Type B pancreatic cell (in vitro differentiated cells): ENCODE data around the gene PPP2R2D. TPM values are rescaled to one million over a fixed set of nuclear protein-coding genes. Genes with fewer than 3 reads are reported as not detected.

Experiments used
- DNase-seq: peaks from one replicate; pipeline ENCODE4 v3.0.0; 2021; ENCODE audit warnings: mixed read lengths; ENCODE audit not compliant: unreplicated experiment; ENCODE audit errors: extremely low spot score
- H3K27ac Mint-ChIP-seq: 2 replicates; pipeline ENCODE4 v1.8.0; 2021; ENCODE audit warnings: mild to moderate bottlenecking, mixed read lengths
- H3K27me3 Mint-ChIP-seq: 2 replicates; pipeline ENCODE4 v1.8.0; 2021; ENCODE audit warnings: mixed read lengths
- H3K36me3 Mint-ChIP-seq: 2 replicates; pipeline ENCODE4 v1.8.0; 2021; ENCODE audit warnings: mixed read lengths
- H3K4me1 Mint-ChIP-seq: one replicate; pipeline ENCODE4 v1.8.0; 2021; ENCODE audit warnings: mixed read lengths; ENCODE audit not compliant: unreplicated experiment
- H3K4me3 Mint-ChIP-seq: 2 replicates; pipeline ENCODE4 v1.8.0; 2021; ENCODE audit warnings: mild to moderate bottlenecking, mixed read lengths
- H3K9me3 Mint-ChIP-seq: 2 replicates; pipeline ENCODE4 v1.8.0; 2021; ENCODE audit warnings: mixed read lengths
- CTCF ChIP-seq: fragments of 200-600 bp; sonication (generic); conservative IDR thresholded peaks from 2 replicates; pipeline ENCODE4 v1.5.0; 2021; ENCODE audit warnings: antibody characterized with exemption, mild to moderate bottlenecking
- total RNA-seq: library from RNA; stranded (reverse); gene quantifications from 2 replicates; pipeline ENCODE4 v1.2.1, GENCODE V29; 2021; ENCODE audit warnings: low replicate concordance

PPP2R2D gene
- total RNA-seq, 1 donor from 2014 or later: 38.1 TPM

- H3K27ac Mint-ChIP-seq: no peak overlapping the region
- no peaks in the 10 kb centered on the region for H3K9me3 Mint-ChIP-seq
- no peak for DNase-seq
- peaks cover 6% of the 10 kb centered on the region for H3K4me1 Mint-ChIP-seq
- H3K4me3 Mint-ChIP-seq: no peak overlapping the region
- H3K27me3 Mint-ChIP-seq: peaks cover 18% of the 10 kb centered on the region
- no peaks in the 10 kb centered on the region for H3K36me3 Mint-ChIP-seq
- TF ChIP-seq CTCF: no peak
These were observed 103.2 kb downstream of the PPP2R2D start for GRCh38 chr10:132004052-132004451.

- Mint-ChIP-seq H3K36me3 (no peaks in the 10 kb centered on the region), H3K27me3 (peaks cover 28% of the 10 kb centered on the region), H3K4me3 (no peak overlapping the region), H3K4me1 (peaks cover 6% of the 10 kb centered on the region), H3K9me3 (no peaks in the 10 kb centered on the region), H3K27ac (no peak overlapping the region)
- no peak for DNase-seq
- TF ChIP-seq CTCF: no peak
These were observed 104.3 kb downstream of the PPP2R2D start for GRCh38 chr10:132005147-132005546.

GRCh38 chr10:132006966-132007365, 106.2 kb downstream of the PPP2R2D start:
- no peak for TF ChIP-seq CTCF
- Mint-ChIP-seq H3K27me3 (peaks cover 40% of the 10 kb centered on the region), H3K4me3 (no peak overlapping the region), H3K9me3 (no peaks in the 10 kb centered on the region), H3K27ac (no peak overlapping the region), H3K4me1 (no peaks in the 10 kb centered on the region), H3K36me3 (no peaks in the 10 kb centered on the region)
- no peak for DNase-seq

GRCh38 chr10:132007681-132008080, 106.9 kb downstream of the PPP2R2D start:
- TF ChIP-seq CTCF: no peak
- no peaks in the 10 kb centered on the region for H3K36me3 Mint-ChIP-seq
- no peak for DNase-seq
- H3K27me3 Mint-ChIP-seq: peaks cover 37% of the 10 kb centered on the region
- no peak overlapping the region for H3K27ac Mint-ChIP-seq
- no peak overlapping the region for H3K4me3 Mint-ChIP-seq
- H3K9me3 Mint-ChIP-seq: no peaks in the 10 kb centered on the region
- no peaks in the 10 kb centered on the region for H3K4me1 Mint-ChIP-seq

Other genes starting within 250 kb of the PPP2R2D start
- 24.2 and 30.2 TPM in 2 replicates for gene BNIP3, start 80.9 kb downstream of the PPP2R2D start, total RNA-seq
- 0.10 and 0.19 TPM in 2 replicates for gene JAKMIP3, start 164.9 kb downstream of the PPP2R2D start, total RNA-seq